HepG2 (cell line): ENCODE data around the gene PAPSS2.

Experiments used
- MAX ChIP-seq: IDR thresholded peaks from 2 replicates; pipeline ENCODE4 v1.6.1; 2012; ENCODE audit warnings: inconsistent platforms
- MBNL3 ChIP-seq: fragments of 250-450 bp; sonication (Bioruptor Pico); conservative IDR thresholded peaks from 2 replicates; pipeline ENCODE4 v1.8.0; 2022; ENCODE audit warnings: mild to moderate bottlenecking, inconsistent platforms
- POLR2A ChIP-seq, 2 experiments: IDR thresholded peaks; 2 replicates each; pipeline ENCODE4 v1.6.1; 2011; ENCODE audit warnings: low read depth in 2 of 2, low read length in 2 of 2, mild to moderate bottlenecking in 1 of 2, moderate library complexity in 1 of 2; ENCODE audit not compliant: insufficient read depth in 1 of 2
- POLR2AphosphoS5 ChIP-seq: IDR thresholded peaks from 2 replicates; pipeline ENCODE4 v1.6.1; 2012; ENCODE audit warnings: low read depth, low read length
- RAD21 ChIP-seq: fragments of 450-650 bp; formaldehyde crosslinking; IDR thresholded peaks from 2 replicates; pipeline ENCODE4 v1.5.0; 2020; ENCODE audit warnings: mild to moderate bottlenecking
- SMC3 ChIP-seq: IDR thresholded peaks from 2 replicates; pipeline ENCODE4 v1.6.1; 2011; ENCODE audit warnings: low read length, improper control_type of control experiment
- ZBTB8A ChIP-seq: sonication (generic); formaldehyde crosslinking; IDR thresholded peaks from 2 replicates; pipeline ENCODE4 v1.4.0; 2020; ENCODE audit warnings: mild to moderate bottlenecking, low read depth, missing genetic modification reagents, borderline replicate concordance
- ZFP1 ChIP-seq: IDR thresholded peaks from 2 replicates; pipeline ENCODE4 v1.6.1; 2016
- ZNF10 ChIP-seq: sonication (generic); formaldehyde crosslinking; IDR thresholded peaks from 2 replicates; pipeline ENCODE4 v1.4.0; 2020; ENCODE audit warnings: mild to moderate bottlenecking, low read depth, missing genetic modification reagents, borderline replicate concordance
- ZNF577 ChIP-seq: sonication (generic); formaldehyde crosslinking; IDR thresholded peaks from 2 replicates; pipeline ENCODE4 v1.4.0; 2020; ENCODE audit warnings: mild to moderate bottlenecking, low read depth, missing genetic modification reagents, borderline replicate concordance
- TF ChIP-seq, protein P1 (sequence below): sonication (generic); formaldehyde crosslinking; IDR thresholded peaks from 2 replicates; pipeline ENCODE4 v1.5.0; 2020; ENCODE audit warnings: mild to moderate bottlenecking, missing genetic modification reagents, moderate library complexity
- TF ChIP-seq, protein P2 (sequence below), 2 experiments: sonication (generic) in 1 of 2; formaldehyde crosslinking in 1 of 2; IDR thresholded peaks; 2 replicates each; pipeline versions ENCODE4 v1.4.0 to v1.6.1; 2018 to 2020; ENCODE audit warnings: missing genetic modification reagents in 2 of 2, borderline replicate concordance in 1 of 2, low read depth in 1 of 2, mild to moderate bottlenecking in 1 of 2, missing biosample characterization in 1 of 2

GRCh38 chr10:87635498-87636312 is 24.0 kb upstream of the PAPSS2 start:
- TF ChIP-seq MBNL3 (CRISPR knock-in tag) (no peak), MAX (0 out of 2 replicates have a peak, but pooled peaks have one; percentile 19), ZNF10 (CRISPR knock-in tag) (no peak), RAD21 (no peak), POLR2AphosphoS5 (no peak), ZFP1 (no peak), ZNF577 (CRISPR knock-in tag) (no peak), ZBTB8A (CRISPR knock-in tag) (no peak), POLR2A (IDR thresholded peaks at IDR 0.05; ENCODE audit: insufficient read depth in 1 of 2, low read depth in 2 of 2, low read length in 2 of 2) (no peak), SMC3 (no peak)
- TF ChIP-seq, protein P1, sequence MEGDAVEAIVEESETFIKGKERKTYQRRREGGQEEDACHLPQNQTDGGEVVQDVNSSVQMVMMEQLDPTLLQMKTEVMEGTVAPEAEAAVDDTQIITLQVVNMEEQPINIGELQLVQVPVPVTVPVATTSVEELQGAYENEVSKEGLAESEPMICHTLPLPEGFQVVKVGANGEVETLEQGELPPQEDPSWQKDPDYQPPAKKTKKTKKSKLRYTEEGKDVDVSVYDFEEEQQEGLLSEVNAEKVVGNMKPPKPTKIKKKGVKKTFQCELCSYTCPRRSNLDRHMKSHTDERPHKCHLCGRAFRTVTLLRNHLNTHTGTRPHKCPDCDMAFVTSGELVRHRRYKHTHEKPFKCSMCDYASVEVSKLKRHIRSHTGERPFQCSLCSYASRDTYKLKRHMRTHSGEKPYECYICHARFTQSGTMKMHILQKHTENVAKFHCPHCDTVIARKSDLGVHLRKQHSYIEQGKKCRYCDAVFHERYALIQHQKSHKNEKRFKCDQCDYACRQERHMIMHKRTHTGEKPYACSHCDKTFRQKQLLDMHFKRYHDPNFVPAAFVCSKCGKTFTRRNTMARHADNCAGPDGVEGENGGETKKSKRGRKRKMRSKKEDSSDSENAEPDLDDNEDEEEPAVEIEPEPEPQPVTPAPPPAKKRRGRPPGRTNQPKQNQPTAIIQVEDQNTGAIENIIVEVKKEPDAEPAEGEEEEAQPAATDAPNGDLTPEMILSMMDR (CRISPR knock-in tag): no peak
- TF ChIP-seq, protein P2, sequence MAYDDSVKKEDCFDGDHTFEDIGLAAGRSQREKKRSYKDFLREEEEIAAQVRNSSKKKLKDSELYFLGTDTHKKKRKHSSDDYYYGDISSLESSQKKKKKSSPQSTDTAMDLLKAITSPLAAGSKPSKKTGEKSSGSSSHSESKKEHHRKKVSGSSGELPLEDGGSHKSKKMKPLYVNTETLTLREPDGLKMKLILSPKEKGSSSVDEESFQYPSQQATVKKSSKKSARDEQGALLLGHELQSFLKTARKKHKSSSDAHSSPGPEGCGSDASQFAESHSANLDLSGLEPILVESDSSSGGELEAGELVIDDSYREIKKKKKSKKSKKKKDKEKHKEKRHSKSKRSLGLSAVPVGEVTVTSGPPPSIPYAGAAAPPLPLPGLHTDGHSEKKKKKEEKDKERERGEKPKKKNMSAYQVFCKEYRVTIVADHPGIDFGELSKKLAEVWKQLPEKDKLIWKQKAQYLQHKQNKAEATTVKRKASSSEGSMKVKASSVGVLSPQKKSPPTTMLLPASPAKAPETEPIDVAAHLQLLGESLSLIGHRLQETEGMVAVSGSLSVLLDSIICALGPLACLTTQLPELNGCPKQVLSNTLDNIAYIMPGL (CRISPR knock-in tag; IDR thresholded peaks at IDR 0.05; ENCODE audit: borderline replicate concordance in 1 of 2, low read depth in 1 of 2): no peak
